ENCODE results near the gene METTL1.

Gene METTL1

GRCh38 chr12:57745485-57745881, 26.4 kb downstream of the METTL1 start:
- Mint-ChIP-seq H3K27ac (peak overlapping the region; percentile 99), H3K36me3 (peaks cover 25 to 49% of the 10 kb centered on the region in 2 donors), H3K4me3 (peak overlapping the region; percentile 96), H3K4me1 (peaks cover 38 to 58% of the 10 kb centered on the region in 2 donors), H3K9me3 (no peaks in the 10 kb centered on the region), H3K27me3 (no peaks in the 10 kb centered on the region)
- no peak for ATAC-seq (replicated peaks)
- DNase-seq: no peak

GRCh38 chr12:57744777-57745484, 27.0 kb downstream of the METTL1 start, which contains the start of gene TSPAN31:
Gene TSPAN31 (plus strand): TSS chr12:57745039. CDS start chr12:57745155, 116 bp downstream.
- peak; percentile 89 for DNase-seq
- Mint-ChIP-seq H3K4me3 (peak within 1 kb of the TSS; percentile 96), H3K27me3 (no peaks in the 10 kb centered on the region), H3K4me1 (peaks cover 36 to 57% of the 10 kb centered on the region in 2 donors), H3K27ac (peak within 1 kb of the TSS; percentile 99), H3K36me3 (peaks cover 21 to 45% of the 10 kb centered on the region in 2 donors), H3K9me3 (no peaks in the 10 kb centered on the region)
- ATAC-seq (replicated peaks): peak; percentile 89 to 91

- peaks cover 22 to 44% of the 10 kb centered on the region in 2 donors for H3K36me3 Mint-ChIP-seq
- H3K4me3 Mint-ChIP-seq: peak overlapping the region; percentile 96
- DNase-seq (peak; percentile 71), ATAC-seq (replicated peaks) (peak; percentile 66 to 68)
- H3K27ac Mint-ChIP-seq: peak overlapping the region; percentile 99
- H3K27me3 Mint-ChIP-seq: no peaks in the 10 kb centered on the region
- peaks cover 39 to 63% of the 10 kb centered on the region in 2 donors for H3K4me1 Mint-ChIP-seq
- H3K9me3 Mint-ChIP-seq: no peaks in the 10 kb centered on the region
These were observed 27.6 kb downstream of the METTL1 start for GRCh38 chr12:57744194-57744776.

- Mint-ChIP-seq H3K27me3 (no peaks in the 10 kb centered on the region), H3K4me3 (peak overlapping the region in 1 of 2 donors; percentile 96), H3K36me3 (peaks cover 19 to 44% of the 10 kb centered on the region in 2 donors), H3K4me1 (peaks cover 40 to 62% of the 10 kb centered on the region in 2 donors), H3K27ac (no peak overlapping the region), H3K9me3 (no peaks in the 10 kb centered on the region)
- ATAC-seq (replicated peaks) (no peak), DNase-seq (no peak)
These were observed 28.1 kb downstream of the METTL1 start for GRCh38 chr12:57743769-57744168.

DNA sequence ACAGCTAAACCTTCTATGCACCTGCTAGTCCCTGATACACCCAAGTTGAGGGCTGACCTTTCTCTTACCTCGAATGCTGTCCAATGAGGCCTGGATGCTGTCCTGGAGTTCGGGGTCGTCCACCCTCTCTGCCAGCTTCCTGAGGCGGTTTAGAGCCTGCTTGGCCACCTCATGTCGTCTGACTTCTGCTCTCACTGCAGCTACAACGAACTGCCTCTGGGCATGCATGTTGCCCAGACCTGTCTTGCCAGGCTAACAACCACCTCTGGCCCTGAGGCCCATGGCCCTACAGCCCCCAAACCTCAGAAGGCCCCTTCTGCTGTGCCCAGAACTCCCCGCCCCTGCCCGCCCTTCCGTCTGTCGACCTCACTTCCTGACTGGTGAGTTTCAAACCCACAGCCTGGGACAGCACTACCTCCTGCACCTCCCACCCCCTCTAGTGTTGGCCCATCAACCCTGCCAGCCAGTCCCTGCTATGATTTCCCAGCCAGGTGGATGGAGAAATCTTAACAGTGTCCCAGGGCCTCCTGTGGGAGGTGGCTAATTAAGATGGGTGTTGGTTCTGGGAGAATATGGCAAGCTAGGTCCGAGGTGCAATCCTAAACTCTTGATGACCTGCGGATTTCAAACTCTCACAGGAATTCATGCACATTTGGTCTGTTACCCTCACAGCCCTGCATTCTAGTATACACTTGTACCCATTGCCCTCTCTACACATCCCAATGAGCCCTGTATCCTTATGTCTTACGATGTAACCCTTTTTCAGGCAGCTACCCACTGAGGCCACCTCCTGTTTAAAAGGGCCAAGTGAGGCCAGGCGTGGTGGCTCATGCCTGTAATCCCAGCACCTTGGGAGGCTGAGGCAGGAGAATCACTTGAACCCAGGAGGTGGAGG, 29.8 kb downstream of the METTL1 start:
- peak; percentile 67 to 70 for ATAC-seq (replicated peaks)
- Mint-ChIP-seq H3K4me3 (peak overlapping the region; percentile 85 to 92), H3K27ac (peak overlapping the region; percentile 91), H3K36me3 (peaks cover 10 to 29% of the 10 kb centered on the region in 2 donors), H3K9me3 (no peaks in the 10 kb centered on the region), H3K27me3 (no peaks in the 10 kb centered on the region), H3K4me1 (peaks cover 40 to 58% of the 10 kb centered on the region in 2 donors)
- peak; percentile 57 for DNase-seq

GRCh38 chr12:57741413-57741789, 30.5 kb downstream of the METTL1 start:
- no peak for ATAC-seq (replicated peaks)
- peak overlapping the region; percentile 91 for H3K27ac Mint-ChIP-seq
- peaks cover 41 to 55% of the 10 kb centered on the region in 2 donors for H3K4me1 Mint-ChIP-seq
- no peaks in the 10 kb centered on the region for H3K27me3 Mint-ChIP-seq
- DNase-seq: no peak
- peak overlapping the region; percentile 85 to 92 for H3K4me3 Mint-ChIP-seq
- H3K36me3 Mint-ChIP-seq: peaks cover 10 to 29% of the 10 kb centered on the region in 2 donors
- H3K9me3 Mint-ChIP-seq: no peaks in the 10 kb centered on the region

DNA sequence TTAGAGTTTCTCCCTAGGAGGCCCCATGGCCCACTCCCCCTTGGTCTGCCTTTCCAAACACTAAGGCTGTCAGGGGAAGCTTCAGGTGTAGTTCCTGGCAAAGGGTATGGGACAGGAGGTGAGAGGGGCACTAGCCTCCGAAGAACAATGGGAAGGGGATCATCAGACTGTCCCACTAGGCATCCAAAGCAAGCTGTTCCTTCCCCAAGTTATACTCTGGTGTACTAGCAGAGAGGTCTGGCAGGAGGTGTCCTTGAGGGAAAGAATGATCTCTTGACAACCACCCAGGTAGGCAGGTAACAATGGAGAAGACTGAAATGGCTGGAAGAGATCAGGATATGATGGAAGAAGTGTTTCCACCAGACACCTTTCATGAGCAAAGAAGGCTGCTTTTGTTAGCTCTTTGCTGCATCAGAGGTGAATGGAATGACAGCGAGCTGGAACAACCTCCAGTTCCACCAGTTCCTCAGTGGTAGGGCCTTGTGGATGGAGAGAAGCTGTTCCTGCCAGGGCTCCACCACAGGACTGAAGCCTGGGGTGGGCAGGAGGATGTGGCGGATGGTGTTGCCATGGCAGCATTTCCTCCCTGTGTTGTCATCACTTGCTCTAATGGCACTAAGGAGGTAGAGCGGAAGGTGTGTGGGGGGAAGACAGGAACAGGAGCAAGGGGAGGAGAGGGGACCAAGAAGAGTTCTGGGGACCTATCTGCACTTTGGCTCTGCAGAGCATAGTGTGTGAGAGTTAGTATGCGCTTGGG, 31.1 kb downstream of the METTL1 start:
- H3K9me3 Mint-ChIP-seq: no peaks in the 10 kb centered on the region
- H3K4me1 Mint-ChIP-seq: peaks cover 36 to 50% of the 10 kb centered on the region in 2 donors
- no peak for DNase-seq
- ATAC-seq (replicated peaks): peak; percentile 41
- H3K27ac Mint-ChIP-seq: peak overlapping the region; percentile 91
- H3K36me3 Mint-ChIP-seq: peaks cover 9 to 27% of the 10 kb centered on the region in 2 donors
- H3K4me3 Mint-ChIP-seq: peak overlapping the region; percentile 85 to 92
- H3K27me3 Mint-ChIP-seq: no peaks in the 10 kb centered on the region

- Mint-ChIP-seq H3K27ac (no peak overlapping the region), H3K4me1 (peaks cover 32 to 43% of the 10 kb centered on the region in 2 donors), H3K36me3 (peaks cover 9 to 27% of the 10 kb centered on the region in 2 donors), H3K27me3 (no peaks in the 10 kb centered on the region), H3K9me3 (no peaks in the 10 kb centered on the region), H3K4me3 (no peak overlapping the region)
- no peak for DNase-seq
- no peak for ATAC-seq (replicated peaks)
These were observed 31.9 kb downstream of the METTL1 start for GRCh38 chr12:57739914-57740538.

GRCh38 chr12:57739387-57739786, 32.5 kb downstream of the METTL1 start:
- DNase-seq (no peak), ATAC-seq (replicated peaks) (no peak)
- Mint-ChIP-seq H3K27me3 (no peaks in the 10 kb centered on the region), H3K36me3 (peaks cover 12 to 29% of the 10 kb centered on the region in 2 donors), H3K9me3 (no peaks in the 10 kb centered on the region), H3K4me3 (peak overlapping the region in 1 of 2 donors; percentile 45), H3K4me1 (peaks cover 29 to 40% of the 10 kb centered on the region in 2 donors), H3K27ac (peak overlapping the region; percentile 75)

- no peak for DNase-seq
- Mint-ChIP-seq H3K9me3 (no peaks in the 10 kb centered on the region), H3K36me3 (peaks cover 14 to 34% of the 10 kb centered on the region in 2 donors), H3K27me3 (no peaks in the 10 kb centered on the region), H3K4me1 (peaks cover 26 to 35% of the 10 kb centered on the region in 2 donors), H3K4me3 (peak within 1 kb of the TSS in 1 of 2 donors; percentile 45), H3K27ac (peak within 1 kb of the TSS; percentile 75)
- no peak for ATAC-seq (replicated peaks)
These were observed 33.2 kb downstream of the METTL1 start, which contains the start of gene AGAP2 for GRCh38 chr12:57738661-57739237. Gene AGAP2 (minus strand): TSS chr12:57738742. CDS start chr12:57738246, 496 bp downstream.

- Mint-ChIP-seq H3K4me3 (no peak overlapping the region), H3K36me3 (peaks cover 18 to 44% of the 10 kb centered on the region in 2 donors), H3K27ac (no peak overlapping the region), H3K27me3 (no peaks in the 10 kb centered on the region), H3K4me1 (peaks cover 26 to 35% of the 10 kb centered on the region in 2 donors), H3K9me3 (no peaks in the 10 kb centered on the region)
- ATAC-seq (replicated peaks) (no peak), DNase-seq (no peak)
These were observed 34.1 kb downstream of the METTL1 start for GRCh38 chr12:57737467-57738460.
